ENCODE results near the gene WNT7A.

Gene WNT7A

DNA sequence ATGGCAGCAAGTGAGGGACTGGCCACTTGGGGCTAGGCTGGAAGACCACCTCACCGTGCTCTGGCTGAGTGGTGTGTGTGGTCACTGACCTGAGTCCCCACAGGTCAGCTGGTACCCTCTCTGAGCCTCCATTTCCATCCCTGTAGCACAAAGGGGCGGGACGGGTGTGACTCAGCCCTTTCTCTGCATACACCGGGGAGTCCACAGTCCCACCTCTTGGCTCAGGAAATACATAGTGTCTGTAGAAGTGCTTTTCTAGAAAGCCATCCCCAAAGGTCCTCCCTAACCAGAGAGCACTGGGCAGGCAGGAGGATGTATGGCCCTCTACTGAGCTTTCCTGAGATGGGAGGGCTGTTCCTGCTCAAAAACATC is 27.2 kb downstream of the WNT7A start:
- TF ChIP-seq POLR2A (IDR thresholded peaks at IDR 0.05; ENCODE audit: low read depth, low read length) (no peak), PAX5 (IDR thresholded peaks at IDR 0.05; ENCODE audit: insufficient read depth, low read length, severe bottlenecking) (no peak), TAF1 (IDR thresholded peaks at IDR 0.05; ENCODE audit: low read depth, low read length) (no peak), SPI1 (IDR thresholded peaks at IDR 0.05; ENCODE audit: low read depth, low read length) (no peak), POU2F2 (IDR thresholded peaks at IDR 0.05; ENCODE audit: low read depth, low read length) (no peak), POLR2AphosphoS5 (IDR thresholded peaks at IDR 0.05; ENCODE audit: low read depth, low read length) (no peak)
- FAIRE-seq (no peak), DNase-seq (ENCODE audit: insufficient read length, low spot score) (no peak)

- no peak for DNase-seq (ENCODE audit: insufficient read length, low spot score)
- no peak for FAIRE-seq
- no peak for TF ChIP-seq PAX5 (IDR thresholded peaks at IDR 0.05; ENCODE audit: insufficient read depth, low read length, severe bottlenecking)
- no peak for TF ChIP-seq TAF1 (IDR thresholded peaks at IDR 0.05; ENCODE audit: low read depth, low read length)
- TF ChIP-seq POLR2A (IDR thresholded peaks at IDR 0.05; ENCODE audit: low read depth, low read length) = no peak
- no peak for TF ChIP-seq POU2F2 (IDR thresholded peaks at IDR 0.05; ENCODE audit: low read depth, low read length)
- TF ChIP-seq SPI1 (IDR thresholded peaks at IDR 0.05; ENCODE audit: low read depth, low read length) = no peak
- no peak for TF ChIP-seq POLR2AphosphoS5 (IDR thresholded peaks at IDR 0.05; ENCODE audit: low read depth, low read length)
Observed at GRCh38 chr3:13851997-13852637, 27.8 kb downstream of the WNT7A start.

DNA sequence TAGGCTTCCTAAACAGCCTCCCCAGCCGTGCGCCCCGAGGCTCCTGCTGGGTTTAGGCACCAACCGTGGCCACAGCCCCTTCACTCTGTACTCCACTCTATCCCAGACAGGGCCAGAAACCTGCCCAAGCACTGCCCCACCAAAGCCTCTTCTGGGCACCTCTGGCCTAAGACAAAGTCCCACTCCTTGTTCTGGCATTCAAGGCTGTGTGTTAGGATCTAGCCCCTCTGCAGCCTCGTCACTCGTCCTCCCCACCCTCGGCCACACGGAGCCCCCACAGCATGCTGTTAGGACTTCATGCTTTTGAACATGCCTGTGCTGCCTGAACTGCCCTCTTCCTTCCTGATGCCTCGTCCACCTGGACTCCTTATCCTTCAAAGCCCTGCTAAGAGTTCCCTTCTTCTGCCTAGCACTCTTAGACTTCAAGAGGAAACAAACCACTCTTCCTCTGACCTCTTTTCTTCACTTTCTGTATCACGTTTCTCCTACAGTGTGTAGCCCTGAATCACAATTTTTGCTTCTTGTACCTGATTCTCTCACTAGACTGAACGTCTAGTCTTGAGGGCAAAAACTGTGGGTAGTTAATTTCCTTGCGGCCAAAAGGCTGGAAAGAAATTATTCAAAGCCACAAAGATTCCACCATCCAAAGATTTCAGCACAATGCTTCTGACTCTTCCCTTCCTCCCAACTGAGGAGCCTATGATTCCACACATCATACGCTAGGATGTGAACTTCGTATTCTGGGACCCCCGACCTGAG is 28.6 kb downstream of the WNT7A start:
- DNase-seq (ENCODE audit: insufficient read length, low spot score) (no peak), FAIRE-seq (no peak)
- TF ChIP-seq SPI1 (IDR thresholded peaks at IDR 0.05; ENCODE audit: low read depth, low read length) (no peak), POLR2A (IDR thresholded peaks at IDR 0.05; ENCODE audit: low read depth, low read length) (no peak), PAX5 (IDR thresholded peaks at IDR 0.05; ENCODE audit: insufficient read depth, low read length, severe bottlenecking) (no peak), POLR2AphosphoS5 (IDR thresholded peaks at IDR 0.05; ENCODE audit: low read depth, low read length) (no peak), POU2F2 (IDR thresholded peaks at IDR 0.05; ENCODE audit: low read depth, low read length) (no peak), TAF1 (IDR thresholded peaks at IDR 0.05; ENCODE audit: low read depth, low read length) (no peak)

GRCh38 chr3:13850161-13850945 is 29.5 kb downstream of the WNT7A start:
- TF ChIP-seq POLR2A (IDR thresholded peaks at IDR 0.05; ENCODE audit: low read depth, low read length) (no peak), PAX5 (IDR thresholded peaks at IDR 0.05; ENCODE audit: insufficient read depth, low read length, severe bottlenecking) (no peak), POU2F2 (IDR thresholded peaks at IDR 0.05; ENCODE audit: low read depth, low read length) (no peak), POLR2AphosphoS5 (IDR thresholded peaks at IDR 0.05; ENCODE audit: low read depth, low read length) (no peak), TAF1 (IDR thresholded peaks at IDR 0.05; ENCODE audit: low read depth, low read length) (no peak), SPI1 (IDR thresholded peaks at IDR 0.05; ENCODE audit: low read depth, low read length) (no peak)
- FAIRE-seq = no peak
- DNase-seq (ENCODE audit: insufficient read length, low spot score) = no peak

GRCh38 chr3:13849018-13849417 is 30.9 kb downstream of the WNT7A start:
- TF ChIP-seq POLR2A (IDR thresholded peaks at IDR 0.05; ENCODE audit: low read depth, low read length) = no peak
- TF ChIP-seq TAF1 (IDR thresholded peaks at IDR 0.05; ENCODE audit: low read depth, low read length) = no peak
- TF ChIP-seq SPI1 (IDR thresholded peaks at IDR 0.05; ENCODE audit: low read depth, low read length) = no peak
- TF ChIP-seq PAX5 (IDR thresholded peaks at IDR 0.05; ENCODE audit: insufficient read depth, low read length, severe bottlenecking) = no peak
- TF ChIP-seq POU2F2 (IDR thresholded peaks at IDR 0.05; ENCODE audit: low read depth, low read length) = no peak
- no peak for TF ChIP-seq POLR2AphosphoS5 (IDR thresholded peaks at IDR 0.05; ENCODE audit: low read depth, low read length)
- FAIRE-seq = no peak
- no peak for DNase-seq (ENCODE audit: insufficient read length, low spot score)

GRCh38 chr3:13846716-13847570 is 32.9 kb downstream of the WNT7A start:
- FAIRE-seq (no peak), DNase-seq (ENCODE audit: insufficient read length, low spot score) (no peak)
- TF ChIP-seq POLR2A (IDR thresholded peaks at IDR 0.05; ENCODE audit: low read depth, low read length) = no peak

DNA sequence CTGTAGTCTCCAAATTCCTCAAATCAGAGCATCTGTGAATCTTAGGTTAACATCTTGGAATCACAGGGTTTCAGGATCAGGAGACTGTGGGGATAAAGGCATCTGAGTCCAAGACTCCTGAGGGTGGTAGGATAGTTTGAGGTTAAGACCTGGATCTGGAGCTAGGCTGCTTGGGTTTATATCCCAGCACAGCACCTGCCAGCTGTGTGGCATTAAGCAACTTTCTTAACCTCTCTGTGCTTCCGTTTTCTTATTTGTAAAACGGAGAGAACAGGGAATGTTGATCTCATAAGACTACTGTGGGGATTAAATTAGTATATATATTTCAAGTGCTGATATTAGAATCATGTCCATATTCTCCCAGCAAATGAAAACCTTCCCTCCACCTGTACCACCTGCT is 33.6 kb downstream of the WNT7A start:
- FAIRE-seq = no peak
- DNase-seq (ENCODE audit: insufficient read length, low spot score) = no peak
- TF ChIP-seq POLR2AphosphoS5 (IDR thresholded peaks at IDR 0.05; ENCODE audit: low read depth, low read length) (no peak), PAX5 (IDR thresholded peaks at IDR 0.05; ENCODE audit: insufficient read depth, low read length, severe bottlenecking) (no peak), POLR2A (IDR thresholded peaks at IDR 0.05; ENCODE audit: low read depth, low read length) (no peak), TAF1 (IDR thresholded peaks at IDR 0.05; ENCODE audit: low read depth, low read length) (no peak), SPI1 (IDR thresholded peaks at IDR 0.05; ENCODE audit: low read depth, low read length) (no peak), POU2F2 (IDR thresholded peaks at IDR 0.05; ENCODE audit: low read depth, low read length) (no peak)

DNA sequence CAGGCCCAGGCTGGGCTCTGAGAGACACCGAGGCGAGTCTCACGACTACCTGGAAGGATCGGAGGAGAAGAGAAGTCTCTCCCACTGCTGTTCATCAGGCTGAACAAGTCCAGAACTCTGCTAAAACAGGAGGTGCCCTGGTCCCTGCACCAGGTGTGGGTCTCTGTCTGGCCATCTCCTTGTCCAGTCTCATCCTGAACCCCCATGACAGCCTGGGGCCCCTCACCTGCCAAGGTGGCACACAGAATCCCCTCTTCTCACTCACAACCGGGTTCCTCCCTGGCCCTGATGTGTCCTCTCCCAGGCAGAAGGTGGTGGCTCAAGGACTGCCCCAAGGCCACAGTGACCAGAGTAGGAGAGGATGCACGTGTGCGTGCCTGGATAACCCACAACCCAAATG is 34.1 kb downstream of the WNT7A start:
- FAIRE-seq (no peak), DNase-seq (ENCODE audit: insufficient read length, low spot score) (no peak)
- no peak for TF ChIP-seq POLR2AphosphoS5 (IDR thresholded peaks at IDR 0.05; ENCODE audit: low read depth, low read length)
- TF ChIP-seq SPI1 (IDR thresholded peaks at IDR 0.05; ENCODE audit: low read depth, low read length) = no peak
- TF ChIP-seq TAF1 (IDR thresholded peaks at IDR 0.05; ENCODE audit: low read depth, low read length) = no peak
- no peak for TF ChIP-seq POLR2A (IDR thresholded peaks at IDR 0.05; ENCODE audit: low read depth, low read length)
- no peak for TF ChIP-seq PAX5 (IDR thresholded peaks at IDR 0.05; ENCODE audit: insufficient read depth, low read length, severe bottlenecking)
- no peak for TF ChIP-seq POU2F2 (IDR thresholded peaks at IDR 0.05; ENCODE audit: low read depth, low read length)
